Thoracic aorta (tissue), 2 donors: ENCODE data around the gene KRT86. TPM values are rescaled to one million over a fixed set of nuclear protein-coding genes. Genes with fewer than 3 reads are reported as not detected.

Source experiments
- ATAC-seq: fragments of 150-250 bp; one replicate; pipeline ENCODE4 v1.8.0; 2017; ENCODE audit warnings: low read depth; ENCODE audit not compliant: insufficient number of reproducible peaks, low FRiP score
- DNase-seq: peaks from one replicate; pipeline ENCODE4 v3.0.0-alpha.2; 2020; ENCODE audit warnings: low spot score
- H3K27ac ChIP-seq, 2 donors: fragments of 200-600 bp; sonication (generic); 1 replicate in 1 of 2; 2 replicates in 1 of 2; pipeline ENCODE4 v1.5.1; 2016; ENCODE audit warnings: mild to moderate bottlenecking in 2 of 2, moderate library complexity in 2 of 2
- H3K27me3 ChIP-seq: fragments of 200-600 bp; sonication (generic); replicated peaks from 2 replicates; pipeline ENCODE4 v1.6.0; 2016; ENCODE audit warnings: mild to moderate bottlenecking; ENCODE audit not compliant: insufficient read depth
- H3K36me3 ChIP-seq: fragments of 200-600 bp; sonication (generic); one replicate; pipeline ENCODE4 v1.5.1; 2016
- H3K4me1 ChIP-seq, 2 donors: fragments of 200-600 bp; sonication (generic); 1 replicate in 1 of 2; 2 replicates in 1 of 2; pipeline versions ENCODE4 v1.5.1 to v1.6.0; 2016; ENCODE audit warnings: low read depth in 2 of 2, mild to moderate bottlenecking in 1 of 2; ENCODE audit not compliant: control insufficient read depth in 1 of 2
- H3K4me3 ChIP-seq: fragments of 200-600 bp; sonication (generic); 2 replicates; pipeline ENCODE4 v1.5.1; 2016; ENCODE audit warnings: mild to moderate bottlenecking
- H3K9me3 ChIP-seq: fragments of 200-600 bp; sonication (generic); 2 replicates; pipeline ENCODE4 v1.5.1; 2016
- CTCF ChIP-seq: fragments of 200-600 bp; sonication (generic); IDR thresholded peaks from one replicate; pipeline ENCODE4 v1.5.1; 2019; ENCODE audit warnings: antibody characterized with exemption
- total RNA-seq, 2 donors: library from RNA; depleted of rRNA; stranded (reverse); fragments of >200 nt; gene quantifications; one replicate each; pipeline versions ENCODE4 v1.1.0 to v1.2.3, GENCODE V29; 2016

The KRT86 gene
- total RNA-seq, 2 donors from 2014 or later, result 9.3 TPM; not detected in 1

DNA sequence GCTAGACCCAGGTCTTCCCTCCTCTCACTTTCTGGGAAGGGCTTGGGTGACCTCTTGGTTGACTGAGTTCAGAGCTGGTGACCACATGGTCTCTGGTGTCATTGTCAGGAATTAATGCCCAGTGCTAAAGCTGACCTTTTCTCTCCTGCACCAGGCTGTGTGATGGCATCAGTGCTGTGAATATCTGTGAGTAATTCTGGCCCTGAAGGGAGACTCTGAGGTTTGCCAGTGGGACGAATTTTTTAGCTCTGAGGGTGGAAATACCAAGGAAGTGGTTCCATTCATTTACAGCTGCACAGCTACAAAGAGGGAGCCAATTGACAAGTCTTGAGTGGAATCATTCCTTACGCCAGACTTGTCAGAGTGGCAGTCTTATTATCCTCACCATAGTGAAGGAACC, 6.2 kb upstream of the KRT86 start:
- no peak for DNase-seq
- Histone ChIP-seq H3K36me3 (no peaks in the 10 kb centered on the region), H3K9me3 (no peaks in the 10 kb centered on the region), H3K27ac (peak overlapping the region in 1 of 2 donors; percentile 36), H3K27me3 (no peaks in the 10 kb centered on the region), H3K4me3 (no peak overlapping the region), H3K4me1 (no peaks in the 10 kb centered on the region)
- ATAC-seq, result peak; percentile 72
- no peak for TF ChIP-seq CTCF

GRCh38 chr12:52270541-52271070, 3.8 kb upstream of the KRT86 start:
- ATAC-seq (no peak), DNase-seq (no peak)
- H3K27me3 ChIP-seq, result no peaks in the 10 kb centered on the region

GRCh38 chr12:52271158-52271557, 3.3 kb upstream of the KRT86 start:
- TF ChIP-seq CTCF, result no peak
- H3K27ac ChIP-seq, result no peak overlapping the region
- no peak overlapping the region for H3K4me3 ChIP-seq
- H3K27me3 ChIP-seq, result no peaks in the 10 kb centered on the region
- no peaks in the 10 kb centered on the region for H3K36me3 ChIP-seq
- H3K9me3 ChIP-seq, result no peaks in the 10 kb centered on the region
- ATAC-seq (no peak), DNase-seq (no peak)
- H3K4me1 ChIP-seq, result no peaks in the 10 kb centered on the region

More at GRCh38 chr12:52270541-52271070, 3.8 kb upstream of the KRT86 start:
- no peak overlapping the region for H3K4me3 ChIP-seq
- no peaks in the 10 kb centered on the region for H3K36me3 ChIP-seq
- H3K27ac ChIP-seq, result no peak overlapping the region
- H3K9me3 ChIP-seq, result no peaks in the 10 kb centered on the region
- H3K4me1 ChIP-seq, result no peaks in the 10 kb centered on the region
- TF ChIP-seq CTCF, result no peak

GRCh38 chr12:52275686-52276085, 1.2 kb downstream of the KRT86 start:
- Histone ChIP-seq H3K27ac (no peak overlapping the region), H3K27me3 (no peaks in the 10 kb centered on the region), H3K4me3 (no peak overlapping the region), H3K9me3 (no peaks in the 10 kb centered on the region), H3K36me3 (no peaks in the 10 kb centered on the region), H3K4me1 (peaks cover 12 to 25% of the 10 kb centered on the region in 2 donors)
- ATAC-seq, result no peak
- DNase-seq, result no peak
- no peak for TF ChIP-seq CTCF

- H3K4me1 ChIP-seq, result peaks cover 20 to 33% of the 10 kb centered on the region in 2 donors
- TF ChIP-seq CTCF, result no peak
- no peaks in the 10 kb centered on the region for H3K27me3 ChIP-seq
- no peaks in the 10 kb centered on the region for H3K9me3 ChIP-seq
- ATAC-seq (no peak), DNase-seq (no peak)
- no peaks in the 10 kb centered on the region for H3K36me3 ChIP-seq
- no peak overlapping the region for H3K27ac ChIP-seq
- H3K4me3 ChIP-seq, result no peak overlapping the region
These were observed 3.2 kb downstream of the KRT86 start for GRCh38 chr12:52277486-52278245.
